KMS-11 (cell line): ENCODE measurements around the gene PECR.
A peak's percentile ranks its signal among the peaks of the same experiment; 100 is the strongest.

Source experiments
- H2AFZ ChIP-seq: fragments of 200-600 bp; sonication (generic); 2 replicates; pipeline ENCODE4 v1.6.1; 2016; ENCODE audit warnings: antibody characterized with exemption, mixed run types, low read depth
- H3K27ac ChIP-seq: fragments of 200-600 bp; sonication (generic); 2 replicates; pipeline ENCODE4 v1.6.1; 2016; ENCODE audit warnings: mild to moderate bottlenecking, mixed run types
- H3K27me3 ChIP-seq: fragments of 200-600 bp; sonication (generic); 2 replicates; pipeline ENCODE4 v1.6.1; 2017; ENCODE audit warnings: mild to moderate bottlenecking, low read depth, mixed run types, moderate library complexity; ENCODE audit not compliant: insufficient read depth
- H3K36me3 ChIP-seq: fragments of 200-600 bp; sonication (generic); 2 replicates; pipeline ENCODE4 v1.6.1; 2017; ENCODE audit warnings: mild to moderate bottlenecking, mixed run types; ENCODE audit not compliant: insufficient read depth
- H3K4me1 ChIP-seq: fragments of 200-600 bp; sonication (generic); 2 replicates; pipeline ENCODE4 v1.6.1; 2016; ENCODE audit warnings: mild to moderate bottlenecking, low read depth, mixed run types; ENCODE audit not compliant: poor library complexity, severe bottlenecking
- H3K4me2 ChIP-seq: fragments of 200-600 bp; sonication (generic); 2 replicates; pipeline ENCODE4 v1.7.0; 2016; ENCODE audit warnings: mild to moderate bottlenecking, mixed run types
- H3K4me3 ChIP-seq: fragments of 200-600 bp; sonication (generic); IDR thresholded peaks from 2 replicates; pipeline ENCODE4 v1.6.1; 2017; ENCODE audit warnings: low read depth, low read length, mixed read lengths; ENCODE audit not compliant: insufficient read depth
- H3K79me2 ChIP-seq: fragments of 200-600 bp; sonication (generic); 2 replicates; pipeline ENCODE4 v1.6.1; 2016; ENCODE audit warnings: low read depth, mixed run types; ENCODE audit not compliant: insufficient read depth
- H3K9ac ChIP-seq: fragments of 200-600 bp; sonication (generic); 2 replicates; pipeline ENCODE4 v1.6.1; 2016; ENCODE audit warnings: mild to moderate bottlenecking, mixed run types
- H4K20me1 ChIP-seq: fragments of 200-600 bp; sonication (generic); 2 replicates; pipeline ENCODE4 v1.6.1; 2016; ENCODE audit warnings: mild to moderate bottlenecking, mixed run types; ENCODE audit not compliant: insufficient read depth
- TF ChIP-seq, protein P1 (sequence below): fragments of 200-600 bp; sonication (generic); conservative IDR thresholded peaks from 2 replicates; pipeline ENCODE4 v1.6.1; 2017; ENCODE audit warnings: low read depth, mild to moderate bottlenecking, antibody characterized with exemption, low read length, moderate library complexity, mixed read lengths

Gene PECR

DNA sequence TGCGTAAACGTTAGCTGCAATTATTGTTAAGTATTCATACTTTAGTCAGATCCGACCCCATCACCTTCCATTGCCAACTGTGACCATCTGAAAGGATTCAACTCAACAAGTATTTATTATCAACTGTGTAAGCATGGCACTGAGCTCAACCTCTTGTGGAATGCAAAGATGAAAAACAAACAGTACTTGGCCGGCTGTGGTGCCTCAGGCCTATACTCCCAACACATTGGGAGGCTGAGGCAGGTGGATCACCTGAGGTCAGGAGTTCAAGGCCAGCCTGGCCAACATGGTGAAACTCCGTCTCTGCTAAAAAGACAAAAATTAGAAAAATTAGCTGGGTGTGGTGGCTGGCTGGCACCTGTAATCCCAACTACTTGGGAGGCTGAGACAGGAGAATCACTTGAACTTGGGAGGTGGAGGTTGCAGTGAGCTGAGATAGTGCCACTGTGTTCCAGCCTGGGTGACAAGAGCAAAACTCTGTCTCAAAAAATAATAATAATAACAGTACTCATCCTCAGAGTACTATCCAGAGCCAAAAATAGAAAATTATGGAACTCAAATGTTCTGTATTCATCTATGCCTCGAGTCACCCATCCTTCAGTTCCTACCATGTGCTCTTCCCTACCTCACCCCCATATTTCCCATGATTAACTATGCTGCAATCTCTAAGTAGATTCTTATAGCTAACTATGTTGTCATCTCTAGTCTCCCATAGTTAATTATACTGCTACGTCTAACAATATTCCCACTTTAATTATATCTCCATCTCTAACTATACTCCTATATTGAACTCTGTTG is 59.6 kb downstream of the PECR start:
- Histone ChIP-seq H4K20me1 (no peaks in the 10 kb centered on the region), H3K27ac (no peak overlapping the region), H3K27me3 (no peaks in the 10 kb centered on the region), H3K79me2 (no peaks in the 10 kb centered on the region), H3K4me3 (no peak overlapping the region), H2AFZ (no peak overlapping the region), H3K36me3 (no peaks in the 10 kb centered on the region), H3K4me1 (peaks cover 32% of the 10 kb centered on the region), H3K9ac (no peak overlapping the region), H3K4me2 (no peak overlapping the region)
- TF ChIP-seq, protein P1, sequence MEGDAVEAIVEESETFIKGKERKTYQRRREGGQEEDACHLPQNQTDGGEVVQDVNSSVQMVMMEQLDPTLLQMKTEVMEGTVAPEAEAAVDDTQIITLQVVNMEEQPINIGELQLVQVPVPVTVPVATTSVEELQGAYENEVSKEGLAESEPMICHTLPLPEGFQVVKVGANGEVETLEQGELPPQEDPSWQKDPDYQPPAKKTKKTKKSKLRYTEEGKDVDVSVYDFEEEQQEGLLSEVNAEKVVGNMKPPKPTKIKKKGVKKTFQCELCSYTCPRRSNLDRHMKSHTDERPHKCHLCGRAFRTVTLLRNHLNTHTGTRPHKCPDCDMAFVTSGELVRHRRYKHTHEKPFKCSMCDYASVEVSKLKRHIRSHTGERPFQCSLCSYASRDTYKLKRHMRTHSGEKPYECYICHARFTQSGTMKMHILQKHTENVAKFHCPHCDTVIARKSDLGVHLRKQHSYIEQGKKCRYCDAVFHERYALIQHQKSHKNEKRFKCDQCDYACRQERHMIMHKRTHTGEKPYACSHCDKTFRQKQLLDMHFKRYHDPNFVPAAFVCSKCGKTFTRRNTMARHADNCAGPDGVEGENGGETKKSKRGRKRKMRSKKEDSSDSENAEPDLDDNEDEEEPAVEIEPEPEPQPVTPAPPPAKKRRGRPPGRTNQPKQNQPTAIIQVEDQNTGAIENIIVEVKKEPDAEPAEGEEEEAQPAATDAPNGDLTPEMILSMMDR = no peak

DNA sequence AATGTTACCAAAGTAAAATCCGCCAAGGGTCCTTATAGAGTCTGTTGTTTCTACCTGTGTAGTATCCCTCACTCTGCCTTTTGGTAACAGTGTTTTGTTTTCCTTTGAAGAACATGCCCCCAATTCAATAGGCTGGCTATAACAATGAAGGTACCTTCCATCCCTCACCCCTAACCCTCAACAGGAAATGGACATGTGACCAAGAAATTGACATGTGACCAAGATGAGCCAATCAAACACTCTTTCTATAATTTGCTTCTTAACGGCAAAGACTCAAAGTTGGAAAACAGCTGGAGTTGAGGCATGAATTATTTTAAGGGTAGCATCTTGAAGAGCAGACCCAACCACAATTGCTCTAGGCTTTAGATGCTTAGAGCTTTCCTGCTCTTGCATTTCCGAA is 62.9 kb downstream of the PECR start:
- no peak overlapping the region for H3K9ac ChIP-seq
- peaks cover 62% of the 10 kb centered on the region for H3K4me1 ChIP-seq
- TF ChIP-seq, protein P1 = no peak
- no peaks in the 10 kb centered on the region for H3K27me3 ChIP-seq
- H3K79me2 ChIP-seq = no peaks in the 10 kb centered on the region
- H3K27ac ChIP-seq = no peak overlapping the region
- H4K20me1 ChIP-seq = no peaks in the 10 kb centered on the region
- no peak overlapping the region for H3K4me2 ChIP-seq
- no peak overlapping the region for H2AFZ ChIP-seq
- no peak overlapping the region for H3K4me3 ChIP-seq
- H3K36me3 ChIP-seq = no peaks in the 10 kb centered on the region

DNA sequence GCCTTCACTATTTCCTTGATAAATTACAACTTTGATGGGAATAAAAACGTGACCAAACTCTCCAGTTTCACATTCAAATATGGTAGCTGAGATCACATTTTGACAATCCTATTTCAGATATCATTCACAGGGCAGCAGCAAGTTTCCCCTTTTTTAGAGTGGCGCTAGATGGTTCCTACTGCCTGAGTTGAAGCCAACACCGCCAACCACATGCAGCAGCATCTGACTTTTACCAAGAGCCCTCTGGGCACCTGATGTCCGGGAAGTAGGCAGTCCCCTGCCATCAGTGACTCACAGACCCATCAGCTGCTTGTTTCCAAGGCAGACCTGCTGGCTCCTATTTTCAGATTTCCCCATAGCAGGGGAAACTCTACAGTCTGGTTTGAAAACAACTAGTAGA is 64.2 kb downstream of the PECR start:
- Histone ChIP-seq H3K27me3 (no peaks in the 10 kb centered on the region), H3K4me2 (peak overlapping the region; percentile 98), H3K79me2 (peaks cover 7% of the 10 kb centered on the region; the same call in 1 of the 2 replicates), H2AFZ (peak overlapping the region; percentile 48), H3K36me3 (no peaks in the 10 kb centered on the region), H4K20me1 (no peaks in the 10 kb centered on the region), H3K4me3 (peak overlapping the region; percentile 10), H3K27ac (peak overlapping the region; percentile 96), H3K4me1 (peaks cover 54% of the 10 kb centered on the region), H3K9ac (peak overlapping the region; percentile 63)
- TF ChIP-seq, protein P1 = no peak

DNA sequence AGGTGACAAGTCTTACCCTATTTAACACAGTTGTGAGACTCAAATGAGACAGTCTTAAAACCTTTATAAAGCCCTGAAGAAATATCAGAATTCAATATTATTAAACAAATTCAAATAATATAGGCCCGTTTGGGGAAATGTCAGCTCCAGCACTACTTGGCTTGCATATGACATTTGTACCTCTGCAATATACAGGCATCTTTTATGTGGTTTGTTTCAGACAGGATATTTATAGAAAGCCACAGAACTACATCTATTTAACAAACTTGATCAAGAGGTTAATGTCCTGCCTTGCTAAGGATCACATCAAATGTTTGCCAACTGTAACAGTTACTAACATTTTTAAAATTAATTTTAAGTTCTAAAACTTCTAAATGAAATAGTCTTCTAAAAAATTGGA is 65.0 kb downstream of the PECR start:
- H2AFZ ChIP-seq = peak overlapping the region; percentile 48
- H3K4me2 ChIP-seq = peak overlapping the region; percentile 98
- H3K36me3 ChIP-seq = no peaks in the 10 kb centered on the region
- H3K4me3 ChIP-seq = peak overlapping the region; percentile 10
- H3K27me3 ChIP-seq = no peaks in the 10 kb centered on the region
- TF ChIP-seq, protein P1 = no peak
- peaks cover 62% of the 10 kb centered on the region for H3K4me1 ChIP-seq
- H3K79me2 ChIP-seq = peaks cover 15% of the 10 kb centered on the region
- H3K9ac ChIP-seq = peak overlapping the region; percentile 63
- H4K20me1 ChIP-seq = no peaks in the 10 kb centered on the region
- peak overlapping the region; percentile 96 for H3K27ac ChIP-seq
